HepG2 (cell line): Measurements from ENCODE around the gene DAPK3. TPM values are rescaled to one million over a fixed set of nuclear protein-coding genes. Genes with fewer than 3 reads are reported as not detected.
A peak's percentile ranks its signal among the peaks of the same experiment; 100 is the strongest.

Source experiments
- ESRRA ChIP-seq: sonication (generic); formaldehyde crosslinking; IDR thresholded peaks from 2 replicates; pipeline ENCODE4 v1.5.1; 2020; ENCODE audit warnings: mild to moderate bottlenecking, low read depth, missing genetic modification reagents
- GABPA ChIP-seq, 2 experiments: IDR thresholded peaks; 2 replicates each; pipeline ENCODE4 v1.6.1; 2011 to 2016; ENCODE audit warnings: low read depth in 2 of 2, low read length in 1 of 2, missing biosample characterization in 1 of 2, missing genetic modification characterization in 1 of 2
- HDAC2 ChIP-seq: sonication (generic); formaldehyde crosslinking; IDR thresholded peaks from 2 replicates; pipeline ENCODE4 v1.4.0; 2020; ENCODE audit warnings: missing genetic modification reagents
- HNRNPLL ChIP-seq: fragments of 200-400 bp; formaldehyde crosslinking; IDR thresholded peaks from 2 replicates; pipeline ENCODE4 v1.6.1; 2017; ENCODE audit warnings: mild to moderate bottlenecking, low read depth, low read length; ENCODE audit not compliant: poor library complexity, severe bottlenecking
- KAT8 ChIP-seq: IDR thresholded peaks from 2 replicates; pipeline ENCODE4 v1.6.1; 2016; ENCODE audit warnings: missing genetic modification reagents, missing compliant biosample characterization
- KDM5B ChIP-seq: sonication (generic); formaldehyde crosslinking; IDR thresholded peaks from 2 replicates; pipeline ENCODE4 v1.4.0; 2020; ENCODE audit warnings: missing genetic modification reagents, mild to moderate bottlenecking, borderline replicate concordance
- MAZ ChIP-seq, 2 experiments: sonication (generic) in 1 of 2; formaldehyde crosslinking in 1 of 2; IDR thresholded peaks; 2 replicates each; pipeline versions ENCODE4 v1.5.0 to v1.6.1; 2012 to 2020; ENCODE audit warnings: low read depth in 2 of 2, mild to moderate bottlenecking in 2 of 2, borderline replicate concordance in 1 of 2, improper control_type of control experiment in 1 of 2, low read length in 1 of 2, missing genetic modification reagents in 1 of 2, moderate library complexity in 1 of 2
- ONECUT2 ChIP-seq: sonication (generic); formaldehyde crosslinking; IDR thresholded peaks from 2 replicates; pipeline ENCODE4 v1.4.0; 2020; ENCODE audit warnings: missing genetic modification reagents
- RBM22 ChIP-seq: fragments of 200-400 bp; formaldehyde crosslinking; optimal IDR thresholded peaks from 2 replicates; pipeline ENCODE3; 2017; ENCODE audit warnings: mild to moderate bottlenecking, low read length, moderate library complexity
- SALL1 ChIP-seq: sonication (generic); formaldehyde crosslinking; IDR thresholded peaks from 2 replicates; pipeline ENCODE4 v1.8.0; 2022; ENCODE audit warnings: mild to moderate bottlenecking, missing genetic modification reagents
- SATB2 ChIP-seq: sonication (generic); formaldehyde crosslinking; IDR thresholded peaks from 2 replicates; pipeline ENCODE4 v1.5.0; 2020; ENCODE audit warnings: missing genetic modification reagents
- SMYD3 ChIP-seq: sonication (generic); formaldehyde crosslinking; IDR thresholded peaks from 2 replicates; pipeline ENCODE4 v1.8.1; 2023; ENCODE audit warnings: mild to moderate bottlenecking, missing genetic modification reagents
- ZNF12 ChIP-seq: sonication (generic); formaldehyde crosslinking; IDR thresholded peaks from 2 replicates; pipeline ENCODE4 v1.5.0; 2020; ENCODE audit warnings: missing genetic modification reagents
- ZNF383 ChIP-seq: sonication (generic); formaldehyde crosslinking; IDR thresholded peaks from 2 replicates; pipeline ENCODE4 v1.4.0; 2020; ENCODE audit warnings: missing genetic modification reagents, mild to moderate bottlenecking, borderline replicate concordance
- ZNF451 ChIP-seq: sonication (generic); formaldehyde crosslinking; IDR thresholded peaks from 2 replicates; pipeline ENCODE4 v1.5.0; 2020; ENCODE audit warnings: mild to moderate bottlenecking, missing genetic modification reagents
- ZNF549 ChIP-seq: sonication (generic); formaldehyde crosslinking; IDR thresholded peaks from 2 replicates; pipeline ENCODE4 v1.5.0; 2020; ENCODE audit warnings: missing genetic modification reagents
- ZNF550 ChIP-seq: sonication (generic); formaldehyde crosslinking; IDR thresholded peaks from 2 replicates; pipeline ENCODE4 v1.4.0; 2020; ENCODE audit warnings: mild to moderate bottlenecking, missing genetic modification reagents, borderline replicate concordance
- polyA plus RNA-seq, 8 experiments: library from polyadenylated mRNA; depleted of rRNA in 3 of 8; stranded (reverse) in 7 of 8; unstranded in 1 of 8; fragments of >200 nt; fragmentation: Illumina TruSeq in 4 of 8; extraction: Trizol in 4 of 8; gene quantifications; 2 replicates each; pipeline versions ENCODE4 v1.2.1 to v1.2.3, GENCODE V29; 2011 to 2016; ENCODE audit warnings: low read depth in 4 of 8, missing spikeins in 1 of 8, mixed read lengths in 1 of 8; ENCODE audit not compliant: insufficient read depth in 1 of 8
- total RNA-seq, 5 experiments: library from RNA; depleted of rRNA; stranded (reverse); fragments of >200 nt; fragmentation: Illumina TruSeq; extraction: Trizol; gene quantifications; 2 replicates each; pipeline ENCODE4 v1.2.3, GENCODE V29; 2016; ENCODE audit warnings: low read depth in 1 of 5
- TF ChIP-seq, protein P1 (sequence below): sonication (generic); formaldehyde crosslinking; IDR thresholded peaks from 2 replicates; pipeline ENCODE4 v1.4.0; 2020; ENCODE audit warnings: missing genetic modification reagents, mild to moderate bottlenecking, borderline replicate concordance
- TF ChIP-seq, protein P2 (sequence below): IDR thresholded peaks from 2 replicates; pipeline ENCODE4 v1.4.0; 2020; ENCODE audit warnings: mild to moderate bottlenecking, missing genetic modification reagents
- TF ChIP-seq, protein P3 (sequence below): sonication (generic); formaldehyde crosslinking; IDR thresholded peaks from 2 replicates; pipeline ENCODE4 v1.4.0; 2020; ENCODE audit warnings: missing genetic modification reagents, low read depth, mild to moderate bottlenecking, borderline replicate concordance

Gene DAPK3
- total and polyA plus RNA-seq, 2 of the 13 experiments (the other 11 are each of a cell fraction or from before 2014, with no cell fraction given) = 30.5 to 37.3 TPM

DNA sequence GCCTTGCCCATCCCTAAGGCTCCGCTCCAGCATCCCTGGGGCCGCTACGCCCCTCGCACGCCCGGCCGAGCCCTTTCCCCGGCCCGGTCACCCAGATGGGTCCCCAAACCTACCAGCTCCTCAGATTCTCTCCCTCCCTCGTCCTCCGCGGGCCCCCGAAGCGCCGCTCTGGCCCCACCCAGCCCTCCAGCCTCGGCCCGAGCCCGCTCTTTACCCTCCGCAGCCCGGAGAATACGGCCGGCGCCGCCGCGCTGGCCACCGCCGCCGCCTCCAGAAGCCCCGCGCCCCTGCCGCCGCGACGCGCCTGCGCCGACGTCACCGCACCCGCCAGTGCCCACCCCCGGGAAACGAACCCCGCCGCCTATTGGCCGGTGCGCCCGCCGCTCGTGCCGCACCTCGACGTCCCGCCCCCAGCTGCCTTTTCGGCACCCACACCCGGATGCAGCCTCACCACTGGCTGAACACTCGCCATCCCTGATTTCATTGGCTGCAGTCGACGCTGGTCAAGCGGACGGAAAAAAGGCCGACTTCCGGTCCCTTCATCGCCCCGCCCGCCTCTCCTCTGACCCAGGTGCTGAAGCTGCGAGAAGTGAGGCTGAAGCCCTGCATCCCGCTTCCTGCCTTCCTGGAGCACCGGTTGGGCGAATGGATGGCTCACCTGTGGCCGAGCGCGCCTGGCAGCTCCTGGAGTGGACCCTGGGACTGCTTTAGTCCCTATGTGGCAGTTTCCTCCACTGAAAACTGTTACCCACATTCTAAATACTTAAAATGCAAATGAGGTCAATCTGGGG, at the start of gene DAPK3 (continued):
- TF ChIP-seq, protein P1, sequence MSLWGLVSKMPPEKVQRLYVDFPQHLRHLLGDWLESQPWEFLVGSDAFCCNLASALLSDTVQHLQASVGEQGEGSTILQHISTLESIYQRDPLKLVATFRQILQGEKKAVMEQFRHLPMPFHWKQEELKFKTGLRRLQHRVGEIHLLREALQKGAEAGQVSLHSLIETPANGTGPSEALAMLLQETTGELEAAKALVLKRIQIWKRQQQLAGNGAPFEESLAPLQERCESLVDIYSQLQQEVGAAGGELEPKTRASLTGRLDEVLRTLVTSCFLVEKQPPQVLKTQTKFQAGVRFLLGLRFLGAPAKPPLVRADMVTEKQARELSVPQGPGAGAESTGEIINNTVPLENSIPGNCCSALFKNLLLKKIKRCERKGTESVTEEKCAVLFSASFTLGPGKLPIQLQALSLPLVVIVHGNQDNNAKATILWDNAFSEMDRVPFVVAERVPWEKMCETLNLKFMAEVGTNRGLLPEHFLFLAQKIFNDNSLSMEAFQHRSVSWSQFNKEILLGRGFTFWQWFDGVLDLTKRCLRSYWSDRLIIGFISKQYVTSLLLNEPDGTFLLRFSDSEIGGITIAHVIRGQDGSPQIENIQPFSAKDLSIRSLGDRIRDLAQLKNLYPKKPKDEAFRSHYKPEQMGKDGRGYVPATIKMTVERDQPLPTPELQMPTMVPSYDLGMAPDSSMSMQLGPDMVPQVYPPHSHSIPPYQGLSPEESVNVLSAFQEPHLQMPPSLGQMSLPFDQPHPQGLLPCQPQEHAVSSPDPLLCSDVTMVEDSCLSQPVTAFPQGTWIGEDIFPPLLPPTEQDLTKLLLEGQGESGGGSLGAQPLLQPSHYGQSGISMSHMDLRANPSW (CRISPR knock-in tag) = no peak
- TF ChIP-seq ZNF12 (CRISPR knock-in tag) = 0 out of 2 replicates have a peak, but pooled peaks have one; percentile 32
- TF ChIP-seq KAT8 = peak; percentile 72
- no peak for TF ChIP-seq ONECUT2 (CRISPR knock-in tag)
- no peak for TF ChIP-seq SATB2 (CRISPR knock-in tag)
- TF ChIP-seq HDAC2 (CRISPR knock-in tag) = peak; percentile 55; the same call in 1 of the 2 replicates
- TF ChIP-seq SMYD3 (CRISPR knock-in tag) = no peak
- peak; percentile 31 for TF ChIP-seq HNRNPLL
- peak; percentile 76 for TF ChIP-seq SALL1 (CRISPR knock-in tag)
- TF ChIP-seq ZNF550 (CRISPR knock-in tag) = no peak
- TF ChIP-seq ESRRA (CRISPR knock-in tag) = no peak
- TF ChIP-seq GABPA (IDR thresholded peaks at IDR 0.05; ENCODE audit: low read depth, low read length) = peak; percentile 91
- peak; percentile 95 for TF ChIP-seq GABPA (CRISPR knock-in tag; IDR thresholded peaks at IDR 0.05; ENCODE audit: low read depth)
- TF ChIP-seq ZNF383 (CRISPR knock-in tag) = no peak
- TF ChIP-seq RBM22 = peak; percentile 92
- 0 out of 2 replicates have a peak, but pooled peaks have one; percentile 19 for TF ChIP-seq MAZ (IDR thresholded peaks at IDR 0.05; ENCODE audit: borderline replicate concordance, low read depth, low read length)
- peak; percentile 66 for TF ChIP-seq MAZ (CRISPR knock-in tag; IDR thresholded peaks at IDR 0.05; ENCODE audit: low read depth)
- TF ChIP-seq, protein P2, sequence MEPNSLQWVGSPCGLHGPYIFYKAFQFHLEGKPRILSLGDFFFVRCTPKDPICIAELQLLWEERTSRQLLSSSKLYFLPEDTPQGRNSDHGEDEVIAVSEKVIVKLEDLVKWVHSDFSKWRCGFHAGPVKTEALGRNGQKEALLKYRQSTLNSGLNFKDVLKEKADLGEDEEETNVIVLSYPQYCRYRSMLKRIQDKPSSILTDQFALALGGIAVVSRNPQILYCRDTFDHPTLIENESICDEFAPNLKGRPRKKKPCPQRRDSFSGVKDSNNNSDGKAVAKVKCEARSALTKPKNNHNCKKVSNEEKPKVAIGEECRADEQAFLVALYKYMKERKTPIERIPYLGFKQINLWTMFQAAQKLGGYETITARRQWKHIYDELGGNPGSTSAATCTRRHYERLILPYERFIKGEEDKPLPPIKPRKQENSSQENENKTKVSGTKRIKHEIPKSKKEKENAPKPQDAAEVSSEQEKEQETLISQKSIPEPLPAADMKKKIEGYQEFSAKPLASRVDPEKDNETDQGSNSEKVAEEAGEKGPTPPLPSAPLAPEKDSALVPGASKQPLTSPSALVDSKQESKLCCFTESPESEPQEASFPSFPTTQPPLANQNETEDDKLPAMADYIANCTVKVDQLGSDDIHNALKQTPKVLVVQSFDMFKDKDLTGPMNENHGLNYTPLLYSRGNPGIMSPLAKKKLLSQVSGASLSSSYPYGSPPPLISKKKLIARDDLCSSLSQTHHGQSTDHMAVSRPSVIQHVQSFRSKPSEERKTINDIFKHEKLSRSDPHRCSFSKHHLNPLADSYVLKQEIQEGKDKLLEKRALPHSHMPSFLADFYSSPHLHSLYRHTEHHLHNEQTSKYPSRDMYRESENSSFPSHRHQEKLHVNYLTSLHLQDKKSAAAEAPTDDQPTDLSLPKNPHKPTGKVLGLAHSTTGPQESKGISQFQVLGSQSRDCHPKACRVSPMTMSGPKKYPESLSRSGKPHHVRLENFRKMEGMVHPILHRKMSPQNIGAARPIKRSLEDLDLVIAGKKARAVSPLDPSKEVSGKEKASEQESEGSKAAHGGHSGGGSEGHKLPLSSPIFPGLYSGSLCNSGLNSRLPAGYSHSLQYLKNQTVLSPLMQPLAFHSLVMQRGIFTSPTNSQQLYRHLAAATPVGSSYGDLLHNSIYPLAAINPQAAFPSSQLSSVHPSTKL = peak; percentile 31; the same call in 1 of the 2 replicates
- TF ChIP-seq KDM5B (CRISPR knock-in tag) = peak; percentile 31; the same call in 1 of the 2 replicates
- peak; percentile 50; the same call in 1 of the 2 replicates for TF ChIP-seq ZNF451
- no peak for TF ChIP-seq ZNF549
- TF ChIP-seq, protein P3, sequence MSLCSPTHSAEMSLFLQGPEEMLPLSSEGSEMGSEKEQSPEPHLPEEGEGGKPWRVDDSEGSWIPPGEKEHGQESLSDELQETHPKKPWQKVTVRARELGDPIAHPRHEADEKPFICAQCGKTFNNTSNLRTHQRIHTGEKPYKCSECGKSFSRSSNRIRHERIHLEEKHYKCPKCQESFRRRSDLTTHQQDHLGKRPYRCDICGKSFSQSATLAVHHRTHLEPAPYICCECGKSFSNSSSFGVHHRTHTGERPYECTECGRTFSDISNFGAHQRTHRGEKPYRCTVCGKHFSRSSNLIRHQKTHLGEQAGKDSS (CRISPR knock-in tag) = no peak
